Measurements from ENCODE around the gene OGG1.

Gene OGG1

GRCh38 chr3:9749645-9750555, at the start of gene OGG1:
TSS of gene OGG1 (plus strand) at chr3:9749952. CDS start at chr3:9750287, 335 bp downstream.
- peak; percentile 97 for DNase-seq (ENCODE audit: low spot score)

GRCh38 chr3:9700536-9700935, 49.2 kb upstream of the OGG1 start:
- no peak for DNase-seq (ENCODE audit: low spot score)

- no peak for DNase-seq (ENCODE audit: low spot score)
Observed at GRCh38 chr3:9701006-9701405, 48.7 kb upstream of the OGG1 start.

- DNase-seq (ENCODE audit: low spot score): no peak
Observed at GRCh38 chr3:9701711-9702110, 48.0 kb upstream of the OGG1 start.

GRCh38 chr3:9703240-9703639, 46.5 kb upstream of the OGG1 start:
- DNase-seq (ENCODE audit: low spot score): no peak

GRCh38 chr3:9703736-9704346, 45.9 kb upstream of the OGG1 start, which contains the start of gene CPNE9:
TSS of gene CPNE9 (plus strand) at chr3:9703833. CDS start at chr3:9703997, 164 bp downstream.
- DNase-seq (ENCODE audit: low spot score): peak; percentile 43

- DNase-seq (ENCODE audit: low spot score): peak; percentile 79
Observed at GRCh38 chr3:9704347-9705322, 45.1 kb upstream of the OGG1 start.

GRCh38 chr3:9710174-9710739, 39.5 kb upstream of the OGG1 start:
- DNase-seq (ENCODE audit: low spot score): no peak

GRCh38 chr3:9712415-9712814, 37.3 kb upstream of the OGG1 start:
- no peak for DNase-seq (ENCODE audit: low spot score)

GRCh38 chr3:9713142-9713541, 36.6 kb upstream of the OGG1 start:
- DNase-seq (ENCODE audit: low spot score): no peak

GRCh38 chr3:9715136-9715535, 34.6 kb upstream of the OGG1 start:
- DNase-seq (ENCODE audit: low spot score): no peak

- DNase-seq (ENCODE audit: low spot score): peak; percentile 87
Observed at GRCh38 chr3:9715764-9716437, 33.9 kb upstream of the OGG1 start.

- no peak for DNase-seq (ENCODE audit: low spot score)
Observed at GRCh38 chr3:9716801-9717555, 32.8 kb upstream of the OGG1 start.

- no peak for DNase-seq (ENCODE audit: low spot score)
Observed at GRCh38 chr3:9717563-9717962, 32.2 kb upstream of the OGG1 start.

- DNase-seq (ENCODE audit: low spot score): no peak
Observed at GRCh38 chr3:9718118-9718517, 31.6 kb upstream of the OGG1 start.

- no peak for DNase-seq (ENCODE audit: low spot score)
Observed at GRCh38 chr3:9721015-9721699, 28.6 kb upstream of the OGG1 start.

GRCh38 chr3:9721700-9722060, 28.1 kb upstream of the OGG1 start:
- DNase-seq (ENCODE audit: low spot score): no peak

GRCh38 chr3:9725775-9726515, 23.8 kb upstream of the OGG1 start:
- DNase-seq (ENCODE audit: low spot score): no peak

GRCh38 chr3:9727041-9727595, 22.6 kb upstream of the OGG1 start:
- DNase-seq (ENCODE audit: low spot score): no peak
